Measurements from ENCODE around the gene DPP7.

DPP7 gene

GRCh38 chr9:137116728-137117127 is 2.2 kb upstream of the DPP7 start:
- peak in 16 of 42 donors; percentile 33 to 72 (median 56) for DNase-seq
- intact Hi-C loops (cut with DNase I), result loop anchor here (5.0 kb wide), 1 partner anchor 111 kb away; the partner anchor contains the start of genes CYSRT1 and RNF224

GRCh38 chr9:137116027-137116507 is 1.5 kb upstream of the DPP7 start:
- DNase-seq, result no peak
- intact Hi-C loops (cut with DNase I), result loop anchor here (5.0 kb wide), 1 partner anchor 111 kb away; the partner anchor contains the start of genes CYSRT1 and RNF224

GRCh38 chr9:137115394-137116026 is 977 bp upstream of the DPP7 start:
- intact Hi-C loops (cut with DNase I), result loop anchor here (5.0 kb wide), 1 partner anchor 112 kb away; the partner anchor contains the start of genes CYSRT1 and RNF224
- DNase-seq, result no peak

GRCh38 chr9:137114220-137114612 is 317 bp downstream of the DPP7 start:
- intact Hi-C loops (cut with DNase I), result no loop called here
- no peak for DNase-seq

- no peak for DNase-seq
- intact Hi-C loops (cut with DNase I), result no loop called here
These were observed 961 bp downstream of the DPP7 start for GRCh38 chr9:137113385-137114159.

GRCh38 chr9:137112564-137113384 is 1.8 kb downstream of the DPP7 start:
- intact Hi-C loops (cut with DNase I), result no loop called here
- DNase-seq, result no peak

GRCh38 chr9:137111788-137112563 is 2.6 kb downstream of the DPP7 start:
- DNase-seq, result no peak
- intact Hi-C loops (cut with DNase I), result no loop called here

- intact Hi-C loops (cut with DNase I), result no loop called here
- no peak for DNase-seq
These were observed 3.4 kb downstream of the DPP7 start for GRCh38 chr9:137110911-137111787.

- no peak for DNase-seq
- intact Hi-C loops (cut with DNase I), result no loop called here
These were observed 4.2 kb downstream of the DPP7 start for GRCh38 chr9:137110147-137110910.

- intact Hi-C loops (cut with DNase I), result no loop called here
- DNase-seq, result no peak
These were observed 5.0 kb downstream of the DPP7 start for GRCh38 chr9:137109250-137110146.

GRCh38 chr9:137108608-137109249 is 5.8 kb downstream of the DPP7 start:
- no peak for DNase-seq

GRCh38 chr9:137107982-137108381 is 6.6 kb downstream of the DPP7 start:
- intact Hi-C loops (cut with DNase I), result no loop called here
- DNase-seq, result no peak

More at GRCh38 chr9:137108608-137109249, 5.8 kb downstream of the DPP7 start:
- intact Hi-C loops (cut with DNase I), result no loop called here

GRCh38 chr9:137107312-137107921 is 7.1 kb downstream of the DPP7 start:
- intact Hi-C loops (cut with DNase I), result no loop called here
- no peak for DNase-seq

GRCh38 chr9:137106662-137107250 is 7.8 kb downstream of the DPP7 start:
- intact Hi-C loops (cut with DNase I), result no loop called here
- DNase-seq, result no peak

Measured in head of caudate nucleus (tissue), 42 donors.